K562 (cell line): ENCODE measurements around the gene ATG14. TPM values are rescaled to one million over a fixed set of nuclear protein-coding genes. Genes with fewer than 3 reads are reported as not detected.

Source experiments
- C11orf30 ChIP-seq: fragments of 450-650 bp; IDR thresholded peaks from 2 replicates; pipeline ENCODE4 v1.6.1; 2016; ENCODE audit warnings: low read depth, mild to moderate bottlenecking
- CHD4 ChIP-seq: fragments of 200-600 bp; sonication (generic); IDR thresholded peaks from 3 replicates; pipeline ENCODE4 v1.6.1; 2012; ENCODE audit warnings: low read depth, mild to moderate bottlenecking, mixed read lengths, low read length, inconsistent platforms; ENCODE audit not compliant: insufficient read depth, insufficient replicate concordance, poor library complexity, severe bottlenecking
- CLOCK ChIP-seq: fragments of 250-450 bp; sonication (Bioruptor Pico); IDR thresholded peaks from 2 replicates; pipeline ENCODE4 v1.4.0; 2020; ENCODE audit warnings: mild to moderate bottlenecking, moderate library complexity, borderline replicate concordance
- CXXC5 ChIP-seq: fragments of 250-450 bp; sonication (Bioruptor Pico); IDR thresholded peaks from 2 replicates; pipeline ENCODE4 v1.8.0; 2022; ENCODE audit warnings: inconsistent platforms, mild to moderate bottlenecking, moderate library complexity
- MYNN ChIP-seq, 2 experiments: sonication (generic); formaldehyde crosslinking in 1 of 2; IDR thresholded peaks; 2 replicates each; pipeline versions ENCODE4 v1.5.0 to v1.6.1; 2016 to 2020; ENCODE audit warnings: antibody characterized with exemption in 1 of 2, missing genetic modification reagents in 1 of 2
- NFIC ChIP-seq: fragments of 450-650 bp; IDR thresholded peaks from 2 replicates; pipeline ENCODE4 v1.6.1; 2017; ENCODE audit warnings: mild to moderate bottlenecking, inconsistent platforms
- PRMT5 ChIP-seq: sonication (generic); formaldehyde crosslinking; IDR thresholded peaks from 2 replicates; pipeline ENCODE4 v1.5.0; 2020; ENCODE audit warnings: missing genetic modification reagents
- RBBP5 ChIP-seq: fragments of 200-600 bp; sonication (generic); IDR thresholded peaks from 2 replicates; pipeline ENCODE4 v1.6.1; 2012; ENCODE audit warnings: borderline replicate concordance, mild to moderate bottlenecking, low read length, control low read depth, inconsistent platforms; ENCODE audit not compliant: insufficient read depth, poor library complexity, severe bottlenecking
- RCOR1 ChIP-seq, 2 experiments: IDR thresholded peaks; 2 replicates each; pipeline ENCODE4 v1.6.1; 2012; ENCODE audit warnings: low read depth in 2 of 2, low read length in 2 of 2, borderline replicate concordance in 1 of 2, improper control_type of control experiment in 1 of 2
- SIRT6 ChIP-seq: IDR thresholded peaks from one replicate; pipeline ENCODE4 v1.6.1; 2012; ENCODE audit warnings: low read depth, mild to moderate bottlenecking, control low read depth, inconsistent platforms, low read length, moderate library complexity
- SMARCE1 ChIP-seq: fragments of 450-650 bp; IDR thresholded peaks from 2 replicates; pipeline ENCODE4 v1.7.1; 2016; ENCODE audit warnings: mild to moderate bottlenecking
- TAL1 ChIP-seq: fragments of 450-650 bp; IDR thresholded peaks from 2 replicates; pipeline ENCODE4 v1.6.1; 2016; ENCODE audit warnings: mild to moderate bottlenecking
- ZC3H4 ChIP-seq: sonication (generic); formaldehyde crosslinking; IDR thresholded peaks from 2 replicates; pipeline ENCODE4 v1.9.0; 2021; ENCODE audit warnings: missing genetic modification reagents, borderline replicate concordance
- ZNF398 ChIP-seq: fragments of 250-450 bp; sonication (Bioruptor Pico); IDR thresholded peaks from 2 replicates; pipeline ENCODE4 v1.8.0; 2021; ENCODE audit warnings: moderate library complexity, mild to moderate bottlenecking, inconsistent platforms
- ZNF639 ChIP-seq, 2 experiments: fragments of 200-800 bp in 1 of 2; sonication (Bioruptor generic) in 1 of 2; sonication (generic) in 1 of 2; formaldehyde crosslinking in 1 of 2; IDR thresholded peaks in 1 of 2; conservative IDR thresholded peaks in 1 of 2; 2 replicates each; pipeline versions ENCODE4 v1.5.0 to v1.6.1; 2016 to 2020; ENCODE audit warnings: missing compliant biosample characterization in 1 of 2, missing genetic modification characterization in 1 of 2, missing genetic modification reagents in 1 of 2
- ZNF77 ChIP-seq: fragments of 250-450 bp; sonication (Bioruptor Pico); IDR thresholded peaks from 2 replicates; pipeline ENCODE4 v1.5.0; 2020
- ZNF778 ChIP-seq: fragments of 450-650 bp; formaldehyde crosslinking; IDR thresholded peaks from 2 replicates; pipeline ENCODE4 v1.4.0; 2020; ENCODE audit warnings: mild to moderate bottlenecking, moderate library complexity
- polyA plus RNA-seq, 8 experiments: library from polyadenylated mRNA; depleted of rRNA in 4 of 8; stranded (reverse) in 5 of 8; unstranded in 3 of 8; fragments of >200 nt; fragmentation: Nextera tagmentation in 2 of 8; fragmentation: Illumina TruSeq in 1 of 8; extraction: Ambion mirVana in 2 of 8; extraction: Trizol in 1 of 8; gene quantifications; 2 replicates each; pipeline versions ENCODE4 v1.2.1 to v1.2.3, GENCODE V29; 2011 to 2014; ENCODE audit warnings: inconsistent platforms in 1 of 8, missing spikeins in 1 of 8
- total RNA-seq, 7 experiments: library from RNA; depleted of rRNA in 6 of 7; stranded (reverse); fragments of >200 nt in 6 of 7; fragmentation: Illumina TruSeq in 2 of 7; extraction: Trizol in 2 of 7; gene quantifications; 2 replicates each; pipeline versions ENCODE4 v1.2.1 to v1.2.3, GENCODE V29; 2011 to 2021; ENCODE audit warnings: low replicate concordance in 1 of 7
- TF ChIP-seq, protein P1 (sequence below), 2 experiments: fragments of 450-650 bp in 1 of 2; IDR thresholded peaks; 2 replicates each; pipeline ENCODE4 v1.6.1; 2011 to 2017; ENCODE audit warnings: low read depth in 2 of 2, antibody characterized with exemption in 1 of 2, borderline replicate concordance in 1 of 2, low read length in 1 of 2, mild to moderate bottlenecking in 1 of 2, mixed read lengths in 1 of 2; ENCODE audit not compliant: control insufficient read depth in 1 of 2

Gene ATG14
- total and polyA plus RNA-seq, 9 of the 15 experiments (the other 6 are each of a cell fraction or from before 2014, with no cell fraction given), result 0.55 to 4.2 (median 3.5) TPM

DNA sequence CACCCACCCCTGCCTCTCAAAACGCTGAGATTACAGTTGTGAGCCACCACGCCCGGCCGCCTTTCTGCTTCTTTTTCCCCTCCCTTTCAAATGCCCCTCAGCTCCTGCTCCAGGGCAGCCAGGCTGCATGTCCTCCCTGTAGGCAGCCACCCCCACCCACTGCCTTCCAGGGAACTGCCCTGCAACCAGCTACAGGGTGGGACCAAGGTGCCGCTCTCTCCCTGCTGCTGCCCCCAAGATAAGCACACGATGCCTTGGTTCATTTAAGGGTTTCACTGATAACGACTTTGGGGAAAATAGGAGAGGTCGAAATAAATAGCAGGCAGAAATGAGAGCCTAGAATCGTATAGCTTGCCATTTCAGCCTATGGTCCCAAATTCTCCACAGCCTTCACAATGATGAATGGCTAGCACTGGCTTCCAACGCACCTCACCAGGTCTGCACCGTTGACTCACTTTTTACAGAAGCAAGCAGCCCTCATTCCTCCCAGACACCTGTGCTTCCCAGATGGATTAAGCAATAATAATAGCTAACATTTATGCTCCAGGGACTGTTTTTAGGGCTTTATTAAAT, 40.7 kb downstream of the ATG14 start (continued):
- TF ChIP-seq TAL1, result peak; percentile 76
- TF ChIP-seq ZNF398 (CRISPR knock-in tag), result no peak
- TF ChIP-seq CXXC5 (CRISPR knock-in tag), result peak; percentile 70
- no peak for TF ChIP-seq PRMT5
- TF ChIP-seq CLOCK (CRISPR knock-in tag), result no peak
- TF ChIP-seq, protein P1, sequence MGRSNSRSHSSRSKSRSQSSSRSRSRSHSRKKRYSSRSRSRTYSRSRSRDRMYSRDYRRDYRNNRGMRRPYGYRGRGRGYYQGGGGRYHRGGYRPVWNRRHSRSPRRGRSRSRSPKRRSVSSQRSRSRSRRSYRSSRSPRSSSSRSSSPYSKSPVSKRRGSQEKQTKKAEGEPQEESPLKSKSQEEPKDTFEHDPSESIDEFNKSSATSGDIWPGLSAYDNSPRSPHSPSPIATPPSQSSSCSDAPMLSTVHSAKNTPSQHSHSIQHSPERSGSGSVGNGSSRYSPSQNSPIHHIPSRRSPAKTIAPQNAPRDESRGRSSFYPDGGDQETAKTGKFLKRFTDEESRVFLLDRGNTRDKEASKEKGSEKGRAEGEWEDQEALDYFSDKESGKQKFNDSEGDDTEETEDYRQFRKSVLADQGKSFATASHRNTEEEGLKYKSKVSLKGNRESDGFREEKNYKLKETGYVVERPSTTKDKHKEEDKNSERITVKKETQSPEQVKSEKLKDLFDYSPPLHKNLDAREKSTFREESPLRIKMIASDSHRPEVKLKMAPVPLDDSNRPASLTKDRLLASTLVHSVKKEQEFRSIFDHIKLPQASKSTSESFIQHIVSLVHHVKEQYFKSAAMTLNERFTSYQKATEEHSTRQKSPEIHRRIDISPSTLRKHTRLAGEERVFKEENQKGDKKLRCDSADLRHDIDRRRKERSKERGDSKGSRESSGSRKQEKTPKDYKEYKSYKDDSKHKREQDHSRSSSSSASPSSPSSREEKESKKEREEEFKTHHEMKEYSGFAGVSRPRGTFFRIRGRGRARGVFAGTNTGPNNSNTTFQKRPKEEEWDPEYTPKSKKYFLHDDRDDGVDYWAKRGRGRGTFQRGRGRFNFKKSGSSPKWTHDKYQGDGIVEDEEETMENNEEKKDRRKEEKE (IDR thresholded peaks at IDR 0.05; ENCODE audit: borderline replicate concordance in 1 of 2, control insufficient read depth in 1 of 2, low read depth in 2 of 2, low read length in 1 of 2), result no peak
- TF ChIP-seq ZNF77 (CRISPR knock-in tag), result no peak
- peak; percentile 73; the same call in 1 of the 2 replicates for TF ChIP-seq MYNN (IDR thresholded peaks at IDR 0.05)
- TF ChIP-seq MYNN (CRISPR knock-in tag; IDR thresholded peaks at IDR 0.05), result no peak
- peak in 1 of 2 experiments; percentile 26; a peak in 2 of 4 replicates for TF ChIP-seq RCOR1 (IDR thresholded peaks at IDR 0.05; ENCODE audit: borderline replicate concordance in 1 of 2, low read depth in 2 of 2, low read length in 2 of 2)
- peak; percentile 38; the same call in 1 of the 2 replicates for TF ChIP-seq NFIC
- no peak for TF ChIP-seq ZNF639 (CRISPR knock-in tag; conservative IDR thresholded peaks at IDR 0.05 in 1 of 2, IDR thresholded peaks at IDR 0.05 in 1 of 2)
- no peak for TF ChIP-seq C11orf30
- TF ChIP-seq SMARCE1, result no peak
- TF ChIP-seq ZNF778 (CRISPR knock-in tag), result no peak
- TF ChIP-seq SIRT6, result no peak
- no peak for TF ChIP-seq RBBP5
- no peak for TF ChIP-seq ZC3H4
- TF ChIP-seq CHD4, result no peak
